Upper lobe of right lung (tissue), 1 donor: Measurements from ENCODE around the gene CHST11. TPM values are rescaled to one million over a fixed set of nuclear protein-coding genes. Genes with fewer than 3 reads are reported as not detected.

ENCODE experiments used
- ATAC-seq: fragments of 200-7000 bp; cut with Tn5 transposase; one replicate; pipeline ENCODE4 v1.9.1; 2020; ENCODE audit warnings: mild to moderate bottlenecking, moderate library complexity
- DNase-seq: peaks from one replicate; pipeline ENCODE4 v3.0.0-alpha.2; 2020
- H3K27ac ChIP-seq: fragments of 200-600 bp; one replicate; pipeline ENCODE4 v1.8.0; 2022
- H3K27me3 ChIP-seq: fragments of 200-600 bp; one replicate; pipeline ENCODE4 v1.8.0; 2022; ENCODE audit warnings: mild to moderate bottlenecking
- H3K36me3 ChIP-seq: fragments of 200-600 bp; one replicate; pipeline ENCODE4 v1.8.0; 2022
- H3K4me1 ChIP-seq: fragments of 200-600 bp; one replicate; pipeline ENCODE4 v1.8.0; 2022
- H3K4me3 ChIP-seq: fragments of 200-600 bp; one replicate; pipeline ENCODE4 v1.8.0; 2022; ENCODE audit warnings: mild to moderate bottlenecking
- H3K9me3 ChIP-seq: fragments of 200-600 bp; one replicate; pipeline ENCODE4 v1.8.0; 2022
- intact Hi-C: fragments of 100-400 bp; cut with DNase I; formaldehyde crosslinking; loops from one replicate; pipeline ENCODE4 v1.11.0; 2022
- total RNA-seq: library from RNA; stranded (reverse); fragmentation: NEBNext Ultra II Directional; extraction: Animal tissue kit (Norgen Biotek cat#: 25700); gene quantifications from one replicate; pipeline ENCODE4 v1.2.1, GENCODE V29; 2021
- TF ChIP-seq, protein P1 (sequence below): fragments of 200-600 bp; IDR thresholded peaks from one replicate; pipeline ENCODE4 v1.8.0; 2022; ENCODE audit warnings: antibody characterized with exemption
- donor health status: DM: no; HTN: yes; CAD: no; lungs with severe emphysema.

Gene CHST11
- total RNA-seq, 1 donor from 2014 or later: 56.6 TPM

- no peak overlapping the region for H3K4me3 ChIP-seq
- no peaks in the 10 kb centered on the region for H3K27me3 ChIP-seq
- no peaks in the 10 kb centered on the region for H3K36me3 ChIP-seq
- no peak overlapping the region for H3K27ac ChIP-seq
- TF ChIP-seq, protein P1, sequence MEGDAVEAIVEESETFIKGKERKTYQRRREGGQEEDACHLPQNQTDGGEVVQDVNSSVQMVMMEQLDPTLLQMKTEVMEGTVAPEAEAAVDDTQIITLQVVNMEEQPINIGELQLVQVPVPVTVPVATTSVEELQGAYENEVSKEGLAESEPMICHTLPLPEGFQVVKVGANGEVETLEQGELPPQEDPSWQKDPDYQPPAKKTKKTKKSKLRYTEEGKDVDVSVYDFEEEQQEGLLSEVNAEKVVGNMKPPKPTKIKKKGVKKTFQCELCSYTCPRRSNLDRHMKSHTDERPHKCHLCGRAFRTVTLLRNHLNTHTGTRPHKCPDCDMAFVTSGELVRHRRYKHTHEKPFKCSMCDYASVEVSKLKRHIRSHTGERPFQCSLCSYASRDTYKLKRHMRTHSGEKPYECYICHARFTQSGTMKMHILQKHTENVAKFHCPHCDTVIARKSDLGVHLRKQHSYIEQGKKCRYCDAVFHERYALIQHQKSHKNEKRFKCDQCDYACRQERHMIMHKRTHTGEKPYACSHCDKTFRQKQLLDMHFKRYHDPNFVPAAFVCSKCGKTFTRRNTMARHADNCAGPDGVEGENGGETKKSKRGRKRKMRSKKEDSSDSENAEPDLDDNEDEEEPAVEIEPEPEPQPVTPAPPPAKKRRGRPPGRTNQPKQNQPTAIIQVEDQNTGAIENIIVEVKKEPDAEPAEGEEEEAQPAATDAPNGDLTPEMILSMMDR: no peak
- DNase-seq (no peak), ATAC-seq (no peak)
- peaks cover 7% of the 10 kb centered on the region for H3K4me1 ChIP-seq
- no peaks in the 10 kb centered on the region for H3K9me3 ChIP-seq
- intact Hi-C loops: no loop called here
Measured at GRCh38 chr12:104656383-104656782, 199.6 kb downstream of the CHST11 start.

- no peaks in the 10 kb centered on the region for H3K27me3 ChIP-seq
- intact Hi-C loops: no loop called here
- ATAC-seq: peak; percentile 9
- H3K4me1 ChIP-seq: peaks cover 2% of the 10 kb centered on the region
- H3K27ac ChIP-seq: no peak overlapping the region
- H3K4me3 ChIP-seq: no peak overlapping the region
- DNase-seq: no peak
- TF ChIP-seq, protein P1: no peak
- no peaks in the 10 kb centered on the region for H3K9me3 ChIP-seq
- no peaks in the 10 kb centered on the region for H3K36me3 ChIP-seq
Measured at GRCh38 chr12:104656921-104657320, 200.2 kb downstream of the CHST11 start.

GRCh38 chr12:104657726-104658484, 201.2 kb downstream of the CHST11 start:
- Histone ChIP-seq H3K4me1 (peaks cover 3% of the 10 kb centered on the region), H3K4me3 (no peak overlapping the region), H3K9me3 (no peaks in the 10 kb centered on the region), H3K27ac (no peak overlapping the region), H3K36me3 (no peaks in the 10 kb centered on the region), H3K27me3 (no peaks in the 10 kb centered on the region)
- TF ChIP-seq, protein P1: no peak
- ATAC-seq (no peak), DNase-seq (no peak)
- intact Hi-C loops: no loop called here

GRCh38 chr12:104659058-104659457, 202.3 kb downstream of the CHST11 start:
- Histone ChIP-seq H3K27me3 (no peaks in the 10 kb centered on the region), H3K4me3 (no peak overlapping the region), H3K36me3 (no peaks in the 10 kb centered on the region), H3K4me1 (peaks cover 3% of the 10 kb centered on the region), H3K9me3 (no peaks in the 10 kb centered on the region), H3K27ac (no peak overlapping the region)
- TF ChIP-seq, protein P1: no peak
- no peak for ATAC-seq
- no peak for DNase-seq
- intact Hi-C loops: no loop called here

DNA sequence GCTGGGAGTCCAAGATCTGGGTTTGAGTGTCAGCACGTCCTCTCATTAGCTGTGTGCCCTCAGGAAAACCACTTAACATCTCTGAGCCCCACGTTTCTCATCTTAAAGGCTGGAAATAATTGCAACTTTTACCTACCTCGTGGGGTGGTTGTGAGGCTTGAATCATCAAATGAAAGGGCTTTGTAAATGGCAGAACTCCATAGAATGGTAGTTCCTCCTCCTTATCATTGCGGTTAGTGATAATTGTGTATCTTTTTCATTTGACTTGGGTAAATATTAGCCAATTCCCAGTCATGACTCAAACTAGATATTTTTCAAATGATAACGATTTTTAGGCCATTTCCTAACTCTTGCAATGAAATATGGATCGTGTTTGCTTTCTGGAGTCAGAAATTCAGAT, 205.5 kb downstream of the CHST11 start:
- no peak overlapping the region for H3K4me3 ChIP-seq
- ATAC-seq (no peak), DNase-seq (no peak)
- no peaks in the 10 kb centered on the region for H3K9me3 ChIP-seq
- intact Hi-C loops: no loop called here
- no peak overlapping the region for H3K27ac ChIP-seq
- TF ChIP-seq, protein P1: no peak
- H3K36me3 ChIP-seq: no peaks in the 10 kb centered on the region
- peaks cover 13% of the 10 kb centered on the region for H3K4me1 ChIP-seq
- H3K27me3 ChIP-seq: no peaks in the 10 kb centered on the region

- Histone ChIP-seq H3K36me3 (no peaks in the 10 kb centered on the region), H3K4me1 (peaks cover 20% of the 10 kb centered on the region), H3K9me3 (no peaks in the 10 kb centered on the region), H3K4me3 (no peak overlapping the region), H3K27ac (no peak overlapping the region), H3K27me3 (no peaks in the 10 kb centered on the region)
- DNase-seq: no peak
- ATAC-seq: no peak
- TF ChIP-seq, protein P1: no peak
- intact Hi-C loops: no loop called here
Measured at GRCh38 chr12:104662908-104663307, 206.2 kb downstream of the CHST11 start.
